Breast epithelium (tissue), 3 donors: ENCODE results near the gene CRELD1.
A peak's percentile ranks its signal among the peaks of the same experiment; 100 is the strongest.

ENCODE experiments used
- CTCF ChIP-seq, 3 donors: fragments of 450-650 bp; IDR thresholded peaks; one replicate each; pipeline ENCODE4 v1.5.1; 2016 to 2017; ENCODE audit warnings: antibody characterized with exemption in 3 of 3, mild to moderate bottlenecking in 3 of 3, moderate library complexity in 3 of 3
- POLR2AphosphoS5 ChIP-seq, 3 donors: sonication (generic); formaldehyde crosslinking; IDR thresholded peaks; one replicate each; pipeline ENCODE4 v1.6.1; 2017; ENCODE audit warnings: antibody characterized with exemption in 3 of 3

GRCh38 chr3:9946112-9947024, 12.7 kb downstream of the CRELD1 start:
- peak; percentile 35 to 65 (median 47) for TF ChIP-seq CTCF (IDR thresholded peaks at IDR 0.05)
- TF ChIP-seq POLR2AphosphoS5 (IDR thresholded peaks at IDR 0.05): peak in 2 of 3 donors; percentile 18 to 35
